ENCODE results near the gene CDK19.

- no peak for TF ChIP-seq CTCF (IDR thresholded peaks at IDR 0.05)
- no peak for TF ChIP-seq TAF1 (IDR thresholded peaks at IDR 0.05; ENCODE audit: borderline replicate concordance, low read depth, low read length)
- TF ChIP-seq EZH2phosphoT487 (IDR thresholded peaks at IDR 0.05; ENCODE audit: borderline replicate concordance, low read depth), result no peak
- no peak for TF ChIP-seq IRF3 (IDR thresholded peaks at IDR 0.05; ENCODE audit: low read depth, low read length)
- TF ChIP-seq MXI1 (IDR thresholded peaks at IDR 0.05; ENCODE audit: low read depth, low read length), result no peak
These were observed 169.4 kb downstream of the CDK19 start for GRCh38 chr6:110645685-110646418.

Data from SK-N-SH (cell line).